OCI-LY3 (cell line): Measurements from ENCODE around the gene ZBTB24.

Experiments
- CTCF ChIP-seq: fragments of 200-600, 300-600 bp; sonication (generic); IDR thresholded peaks from 2 replicates; pipeline ENCODE4 v1.5.1; 2014; ENCODE audit warnings: antibody characterized with exemption, low read length, low read depth
- EZH2phosphoT487 ChIP-seq: fragments of 200-600 bp; shearing (Covaris generic); IDR thresholded peaks from 2 replicates; pipeline ENCODE4 v1.6.1; 2018; ENCODE audit warnings: antibody characterized with exemption, mixed run types, low read depth

- TF ChIP-seq CTCF (no peak), EZH2phosphoT487 (no peak)
Observed at GRCh38 chr6:109452181-109452580, 30.8 kb downstream of the ZBTB24 start.
